ENCODE data around the gene KCNIP4. TPM values are rescaled to one million over a fixed set of nuclear protein-coding genes. Genes with fewer than 3 reads are reported as not detected.

Gene KCNIP4
- total and polyA plus RNA-seq, 3 donors from 2014 or later = 0.68 TPM; not detected in 2

- TF ChIP-seq CTCF (IDR thresholded peaks at IDR 0.05) (no peak), POLR2A (IDR thresholded peaks at IDR 0.05) (no peak)
- intact Hi-C loops (cut with DNase I; ENCODE audit: low total_unique reads) = no loop called here
- Histone ChIP-seq H3K4me3 (no peak overlapping the region), H3K36me3 (ENCODE audit: low read depth, missing control alignments) (no peaks in the 10 kb centered on the region), H3K9me3 (no peaks in the 10 kb centered on the region), H3K27me3 (no peaks in the 10 kb centered on the region), H3K4me1 (no peaks in the 10 kb centered on the region), H3K27ac (no peak overlapping the region)
- 90 to 95% methylated on average over 5 of the region's 5 CpGs for WGBS, 2 donors
- no peak for DNase-seq
Observed at GRCh38 chr4:21801661-21802385, 146.7 kb downstream of the KCNIP4 start.

GRCh38 chr4:21795091-21795490, 153.5 kb downstream of the KCNIP4 start:
- no peak overlapping the region for H3K27ac ChIP-seq
- intact Hi-C loops (cut with DNase I; ENCODE audit: low total_unique reads) = no loop called here
- 82 to 85% methylated on average over 9 of the region's 9 CpGs for WGBS, 2 donors
- no peaks in the 10 kb centered on the region for H3K36me3 ChIP-seq (ENCODE audit: low read depth, missing control alignments)
- H3K4me3 ChIP-seq = no peak overlapping the region
- H3K4me1 ChIP-seq = no peaks in the 10 kb centered on the region
- no peak for DNase-seq
- H3K9me3 ChIP-seq = no peaks in the 10 kb centered on the region
- H3K27me3 ChIP-seq = no peaks in the 10 kb centered on the region
- TF ChIP-seq POLR2A (IDR thresholded peaks at IDR 0.05) (no peak), CTCF (IDR thresholded peaks at IDR 0.05) (no peak)

GRCh38 chr4:21792736-21793135, 155.8 kb downstream of the KCNIP4 start:
- Histone ChIP-seq H3K27ac (no peak overlapping the region), H3K4me3 (no peak overlapping the region), H3K36me3 (ENCODE audit: low read depth, missing control alignments) (no peaks in the 10 kb centered on the region), H3K9me3 (no peaks in the 10 kb centered on the region), H3K27me3 (no peaks in the 10 kb centered on the region), H3K4me1 (no peaks in the 10 kb centered on the region)
- intact Hi-C loops (cut with DNase I; ENCODE audit: low total_unique reads) = loop anchor here (5.0 kb wide), 1 partner anchor 595 kb away; no protein-coding TSS in a partner anchor
- TF ChIP-seq POLR2A (IDR thresholded peaks at IDR 0.05) (no peak), CTCF (IDR thresholded peaks at IDR 0.05) (no peak)
- DNase-seq = no peak

- H3K36me3 ChIP-seq (ENCODE audit: low read depth, missing control alignments) = no peaks in the 10 kb centered on the region
- no peaks in the 10 kb centered on the region for H3K9me3 ChIP-seq
- DNase-seq = no peak
- no peaks in the 10 kb centered on the region for H3K27me3 ChIP-seq
- WGBS, 2 donors = 46 to 59% methylated on average over 4 of the region's 4 CpGs
- no peaks in the 10 kb centered on the region for H3K4me1 ChIP-seq
- intact Hi-C loops (cut with DNase I; ENCODE audit: low total_unique reads) = loop anchor here (5.0 kb wide), 1 partner anchor 597 kb away; no protein-coding TSS in a partner anchor
- no peak overlapping the region for H3K27ac ChIP-seq
- peak; percentile 9 to 86 (median 14) for TF ChIP-seq CTCF (IDR thresholded peaks at IDR 0.05)
- TF ChIP-seq POLR2A (IDR thresholded peaks at IDR 0.05) = no peak
- no peak overlapping the region for H3K4me3 ChIP-seq
Observed at GRCh38 chr4:21790438-21791029, 158.0 kb downstream of the KCNIP4 start.

- no peaks in the 10 kb centered on the region for H3K36me3 ChIP-seq (ENCODE audit: low read depth, missing control alignments)
- no peak overlapping the region for H3K4me3 ChIP-seq
- no peak for TF ChIP-seq POLR2A (IDR thresholded peaks at IDR 0.05)
- no peak for TF ChIP-seq CTCF (IDR thresholded peaks at IDR 0.05)
- intact Hi-C loops (cut with DNase I; ENCODE audit: low total_unique reads) = no loop called here
- H3K27me3 ChIP-seq = no peaks in the 10 kb centered on the region
- no peak overlapping the region for H3K27ac ChIP-seq
- no peaks in the 10 kb centered on the region for H3K4me1 ChIP-seq
- no peaks in the 10 kb centered on the region for H3K9me3 ChIP-seq
- no peak for DNase-seq
Observed at GRCh38 chr4:21780148-21780547, 168.4 kb downstream of the KCNIP4 start.
